AML-193 (cell line): ENCODE measurements around the gene ZBTB16.
A peak's percentile ranks its signal among the peaks of the same experiment; 100 is the strongest.
"Not testable (repeated sequence)": the region's sequence is repeated elsewhere in the genome, so short reads cannot be mapped to it uniquely, and the experiment has no call there.

ENCODE experiments used
- DNase-seq, 2 experiments: peaks; one replicate each; lab custom pipeline; 2025; lab: John Stamatoyannopoulos, UW

Gene ZBTB16

GRCh38 chr11:114042234-114042633 is 17.3 kb upstream of the ZBTB16 start:
- DNase-seq = no peak

GRCh38 chr11:114044042-114044871 is 15.3 kb upstream of the ZBTB16 start:
- no peak for DNase-seq

GRCh38 chr11:114047327-114047726 is 12.2 kb upstream of the ZBTB16 start:
- DNase-seq = no peak

GRCh38 chr11:114049050-114049449 is 10.5 kb upstream of the ZBTB16 start:
- DNase-seq = no peak

GRCh38 chr11:114049766-114050165 is 9.7 kb upstream of the ZBTB16 start:
- DNase-seq = not testable (repeated sequence)

GRCh38 chr11:114050258-114050927 is 9.1 kb upstream of the ZBTB16 start:
- DNase-seq = no peak

GRCh38 chr11:114051558-114051957 is 8.0 kb upstream of the ZBTB16 start:
- no peak for DNase-seq

- DNase-seq = no peak
Observed at GRCh38 chr11:114052160-114052559, 7.4 kb upstream of the ZBTB16 start.

GRCh38 chr11:114053406-114053805 is 6.1 kb upstream of the ZBTB16 start:
- DNase-seq = no peak

GRCh38 chr11:114054806-114055205 is 4.7 kb upstream of the ZBTB16 start:
- no peak for DNase-seq

GRCh38 chr11:114056409-114056808 is 3.1 kb upstream of the ZBTB16 start:
- no peak for DNase-seq

GRCh38 chr11:114057147-114057546 is 2.4 kb upstream of the ZBTB16 start:
- no peak for DNase-seq

- no peak for DNase-seq
Observed at GRCh38 chr11:114057605-114058004, 1.9 kb upstream of the ZBTB16 start.

GRCh38 chr11:114058026-114058706 is 1.3 kb upstream of the ZBTB16 start:
- no peak for DNase-seq

GRCh38 chr11:114058871-114059277 is 637 bp upstream of the ZBTB16 start:
- DNase-seq = no peak

GRCh38 chr11:114059984-114060391 is 477 bp downstream of the ZBTB16 start:
- DNase-seq = no peak

GRCh38 chr11:114060392-114061047 is 1.0 kb downstream of the ZBTB16 start:
- DNase-seq = no peak

GRCh38 chr11:114061048-114061680 is 1.7 kb downstream of the ZBTB16 start:
- DNase-seq = peak; percentile 21 to 49

GRCh38 chr11:114061681-114062049 is 2.2 kb downstream of the ZBTB16 start:
- no peak for DNase-seq

GRCh38 chr11:114062272-114062671 is 2.8 kb downstream of the ZBTB16 start:
- no peak for DNase-seq

- no peak for DNase-seq
Observed at GRCh38 chr11:114063149-114063828, 3.8 kb downstream of the ZBTB16 start.
